H1 (cell line): ENCODE data around the gene WDR77. TPM values are rescaled to one million over a fixed set of nuclear protein-coding genes. Genes with fewer than 3 reads are reported as not detected.

Experiments used
- CTCF ChIA-PET: fragments of 300-600 bp; sonication (Branson Sonifier 250); formaldehyde crosslinking; loops from one replicate; lab custom pipeline; 2021; ENCODE audit not compliant: partially characterized antibody; lab: Charles Lee
- POLR2A ChIA-PET: fragments of 300-600 bp; sonication (Branson Sonifier 250); formaldehyde crosslinking; loops from one replicate; lab custom pipeline; 2021; ENCODE audit warnings: inconsistent platforms; ENCODE audit not compliant: partially characterized antibody; lab: Charles Lee
- DNase-seq, 2 experiments: peaks; one replicate each; pipeline versions ENCODE4 v3.0.0 to v3.0.0-alpha.2; 2010 to 2022; ENCODE audit warnings: low spot score in 2 of 2, low read depth in 1 of 2, mixed read lengths in 1 of 2
- FAIRE-seq: peaks from 2 replicates; lab custom pipeline; 2011; peaks lifted over from hg19 to GRCh38; lab: Jason Lieb, UNC
- H2AFZ ChIP-seq: 2 replicates; pipeline ENCODE4 v1.8.1; 2012; ENCODE audit warnings: low read length, inconsistent platforms
- H2AK5ac ChIP-seq: 2 replicates; pipeline ENCODE4 v1.6.1; 2013; ENCODE audit warnings: low read depth, low read length
- H2BK120ac ChIP-seq: replicated peaks from 2 replicates; pipeline ENCODE3; 2013; ENCODE audit warnings: low read depth, low read length, inconsistent platforms
- H2BK12ac ChIP-seq: 2 replicates; pipeline ENCODE4 v1.6.1; 2013; ENCODE audit warnings: low read depth, low read length
- H2BK15ac ChIP-seq: 2 replicates; pipeline ENCODE4 v1.6.1; 2013; ENCODE audit warnings: low read length
- H2BK20ac ChIP-seq: 2 replicates; pipeline ENCODE4 v1.6.1; 2013; ENCODE audit warnings: low read length
- H2BK5ac ChIP-seq: 2 replicates; pipeline ENCODE4 v1.6.1; 2013; ENCODE audit warnings: low read depth, low read length
- H3K14ac ChIP-seq: 2 replicates; pipeline ENCODE4 v1.6.1; 2013; ENCODE audit warnings: inconsistent platforms; ENCODE audit not compliant: insufficient read length
- H3K18ac ChIP-seq: 2 replicates; pipeline ENCODE4 v1.6.1; 2013; ENCODE audit warnings: low read length; ENCODE audit errors: extremely low read depth
- H3K23ac ChIP-seq: 2 replicates; pipeline ENCODE4 v1.6.1; 2013; ENCODE audit warnings: inconsistent platforms; ENCODE audit not compliant: insufficient read length
- H3K23me2 ChIP-seq: 2 replicates; pipeline ENCODE4 v1.6.1; 2013; ENCODE audit warnings: low read depth, low read length
- H3K27ac ChIP-seq: 2 replicates; pipeline ENCODE4 v1.6.1; 2011; ENCODE audit warnings: low read depth, low read length, inconsistent platforms
- H3K27me3 ChIP-seq, 4 experiments: replicated peaks in 1 of 4; 1 replicate in 1 of 4; 2 replicates in 3 of 4; pipeline versions ENCODE4 v1.6.1 to v1.8.1; 2011 to 2013; ENCODE audit warnings: low read length in 3 of 4, mild to moderate bottlenecking in 3 of 4, inconsistent platforms in 2 of 4, mixed read lengths in 2 of 4, moderate library complexity in 1 of 4; ENCODE audit not compliant: control insufficient read depth in 3 of 4, insufficient read depth in 3 of 4; ENCODE audit errors: extremely low read depth in 1 of 4
- H3K36me3 ChIP-seq, 4 experiments: 2 replicates each; pipeline versions ENCODE4 v1.6.1 to v1.8.1; 2011 to 2013; ENCODE audit warnings: mild to moderate bottlenecking in 4 of 4, low read length in 3 of 4, moderate library complexity in 2 of 4, control low read depth in 1 of 4, inconsistent platforms in 1 of 4; ENCODE audit not compliant: insufficient read depth in 4 of 4, control insufficient read depth in 2 of 4
- H3K4ac ChIP-seq: replicated peaks from 2 replicates; pipeline ENCODE3; 2013; ENCODE audit warnings: low read length, low read depth, mixed read lengths, inconsistent platforms; ENCODE audit not compliant: insufficient read length
- H3K4me1 ChIP-seq, 4 experiments: replicated peaks in 1 of 4; 1 replicate in 1 of 4; 2 replicates in 3 of 4; pipeline versions ENCODE4 v1.6.1 to v1.8.1; 2011 to 2013; ENCODE audit warnings: low read length in 3 of 4, inconsistent platforms in 2 of 4, mixed read lengths in 1 of 4; ENCODE audit not compliant: insufficient read depth in 4 of 4, control insufficient read depth in 3 of 4
- H3K4me2 ChIP-seq, 2 experiments: 2 replicates each; pipeline versions ENCODE4 v1.6.1 to v1.8.1; 2011 to 2013; ENCODE audit warnings: low read depth in 2 of 2, low read length in 2 of 2, control low read depth in 1 of 2, inconsistent platforms in 1 of 2, mild to moderate bottlenecking in 1 of 2; ENCODE audit not compliant: insufficient read depth in 1 of 2
- H3K4me3 ChIP-seq, 4 experiments: fragments of 200-600, 300-600 bp in 1 of 4; sonication (generic), shearing (Covaris generic), sonication (Bioruptor Twin) in 1 of 4; 2 replicates each; pipeline versions ENCODE4 v1.5.1 to v1.8.1; 2011 to 2016; ENCODE audit warnings: low read length in 4 of 4, low read depth in 3 of 4, control low read depth in 2 of 4, inconsistent platforms in 2 of 4, mild to moderate bottlenecking in 2 of 4, mixed read lengths in 1 of 4, moderate library complexity in 1 of 4; ENCODE audit not compliant: insufficient read depth in 2 of 4; ENCODE audit errors: extremely low read depth in 1 of 4
- H3K56ac ChIP-seq: replicated peaks from 2 replicates; pipeline ENCODE3; 2013; ENCODE audit warnings: low read depth, mild to moderate bottlenecking, mixed read lengths, low read length, inconsistent platforms; ENCODE audit not compliant: insufficient read length
- H3K79me1 ChIP-seq: 2 replicates; pipeline ENCODE4 v1.6.1; 2013; ENCODE audit warnings: low read depth, low read length, control low read depth
- H3K79me2 ChIP-seq, 2 experiments: 2 replicates each; pipeline versions ENCODE4 v1.6.1 to v1.8.1; 2012 to 2013; ENCODE audit warnings: low read length in 2 of 2, mild to moderate bottlenecking in 2 of 2, inconsistent platforms in 1 of 2; ENCODE audit not compliant: insufficient read depth in 2 of 2, control insufficient read depth in 1 of 2
- H3K9ac ChIP-seq, 4 experiments: replicated peaks in 1 of 4; 1 replicate in 1 of 4; 2 replicates in 3 of 4; pipeline versions ENCODE4 v1.6.1 to v1.8.1; 2011 to 2013; ENCODE audit warnings: low read depth in 3 of 4, low read length in 3 of 4, control low read depth in 2 of 4, mild to moderate bottlenecking in 2 of 4, moderate library complexity in 2 of 4, inconsistent platforms in 1 of 4; ENCODE audit errors: extremely low read depth in 1 of 4
- H3K9me3 ChIP-seq, 2 experiments: 2 replicates each; pipeline versions ENCODE4 v1.6.1 to v1.8.1; 2012 to 2013; ENCODE audit warnings: mild to moderate bottlenecking in 2 of 2, moderate library complexity in 2 of 2, control low read depth in 1 of 2, inconsistent platforms in 1 of 2, low read depth in 1 of 2, low read length in 1 of 2, mixed read lengths in 1 of 2; ENCODE audit not compliant: insufficient read depth in 2 of 2
- H4K20me1 ChIP-seq, 2 experiments: replicated peaks in 1 of 2; 2 replicates each; pipeline versions ENCODE3 to v1.8.1; 2011 to 2013; ENCODE audit warnings: inconsistent platforms in 2 of 2, low read length in 2 of 2, mild to moderate bottlenecking in 1 of 2; ENCODE audit not compliant: insufficient read depth in 2 of 2, control insufficient read depth in 1 of 2
- H4K5ac ChIP-seq: 2 replicates; pipeline ENCODE4 v1.6.1; 2013; ENCODE audit warnings: low read length, low read depth, mixed read lengths, inconsistent platforms; ENCODE audit not compliant: insufficient read length
- H4K8ac ChIP-seq: 2 replicates; pipeline ENCODE4 v1.8.0; 2013; ENCODE audit warnings: mild to moderate bottlenecking, moderate library complexity, low read length, inconsistent platforms; ENCODE audit not compliant: insufficient read depth; ENCODE audit errors: extremely low read depth
- H4K91ac ChIP-seq: replicated peaks from 2 replicates; pipeline ENCODE3; 2013; ENCODE audit warnings: low read length, mixed read lengths, inconsistent platforms; ENCODE audit not compliant: insufficient read length
- CEBPB ChIP-seq: IDR thresholded peaks from 2 replicates; pipeline ENCODE4 v1.6.1; 2012; ENCODE audit warnings: low read depth, low read length
- EP300 ChIP-seq, 2 experiments: IDR thresholded peaks; 1 replicate in 1 of 2; 2 replicates in 1 of 2; pipeline ENCODE4 v1.6.1; 2011 to 2012; ENCODE audit warnings: low read depth in 2 of 2, low read length in 2 of 2, mild to moderate bottlenecking in 2 of 2, borderline replicate concordance in 1 of 2, inconsistent platforms in 1 of 2, moderate library complexity in 1 of 2
- JUND ChIP-seq: IDR thresholded peaks from 2 replicates; pipeline ENCODE4 v1.6.1; 2011; ENCODE audit warnings: mild to moderate bottlenecking, improper control_type of control experiment, low read length
- WGBS, 2 experiments: shearing (Covaris generic) in 1 of 2; methylation state at CpG; one replicate each; pipeline versions ENCODE4 v1.1.6 to v1.1.7; 2013 to 2015; ENCODE audit warnings: low lambda C conversion rate in 2 of 2, mixed read lengths in 2 of 2, inconsistent platforms in 1 of 2, low coverage in 1 of 2, missing lambda C conversion rate in 1 of 2; ENCODE audit not compliant: insufficient replicate concordance in 2 of 2, insufficient coverage in 1 of 2, insufficient read length in 1 of 2; ENCODE audit errors: extremely low coverage in 1 of 2, missing lambda C conversion rate in 1 of 2; 5-methylcytosine and 5-hydroxymethylcytosine counted together
- polyA plus RNA-seq, 7 experiments: library from polyadenylated mRNA; depleted of rRNA in 3 of 7; stranded (reverse) in 5 of 7; unstranded in 2 of 7; fragments of >200 nt in 5 of 7; fragments of 200-250 nt in 2 of 7; gene quantifications; 1 replicate in 5 of 7; 2 replicates in 1 of 7; 4 replicates in 1 of 7; pipeline versions ENCODE4 v1.2.1 to v1.2.3, GENCODE V29; 2011 to 2013; ENCODE audit warnings: missing spikeins in 2 of 7, mixed read lengths in 2 of 7
- total RNA-seq: library from RNA; stranded (reverse); fragmentation: NEBNext Ultra II Directional; extraction: Animal tissue kit (Norgen Biotek cat#: 25700); gene quantifications from 2 replicates; pipeline ENCODE4 v1.2.1, GENCODE V29; 2021

The WDR77 gene
- total and polyA plus RNA-seq, 2 of the 8 experiments (the other 6 are each of a cell fraction or from before 2014, with no cell fraction given), result 66.0 to 156 TPM

GRCh38 chr1:111415461-111415860 is 33.6 kb downstream of the WDR77 start:
- H2BK120ac ChIP-seq, result no peak overlapping the region
- 88% methylated on average over 3 of the region's 3 CpGs; no CpG with 5 or more reads in 1 of the 2 experiments for WGBS, 2 experiments

More at GRCh38 chr1:111415461-111415860, 33.6 kb downstream of the WDR77 start:
- Histone ChIP-seq H3K27ac (no peak overlapping the region), H3K79me2 (no peaks in the 10 kb centered on the region), H3K36me3 (no peaks in the 10 kb centered on the region), H3K4ac (no peak overlapping the region), H3K18ac (no peak overlapping the region), H2AK5ac (no peak overlapping the region), H3K23me2 (no peaks in the 10 kb centered on the region), H3K27me3 (no peaks in the 10 kb centered on the region), H3K56ac (no peak overlapping the region), H2BK12ac (no peak overlapping the region), H2AFZ (no peak overlapping the region), H3K4me3 (no peak overlapping the region), H4K91ac (no peak overlapping the region), H2BK20ac (no peak overlapping the region), H4K5ac (no peak overlapping the region), H3K9me3 (no peaks in the 10 kb centered on the region), H4K8ac (no peak overlapping the region), H3K23ac (no peak overlapping the region), H3K79me1 (no peaks in the 10 kb centered on the region), H3K14ac (no peak overlapping the region), H3K4me1 (no peaks in the 10 kb centered on the region), H3K4me2 (no peak overlapping the region), H2BK5ac (no peak overlapping the region), H3K9ac (no peak overlapping the region), H4K20me1 (no peaks in the 10 kb centered on the region), H2BK15ac (no peak overlapping the region)
- TF ChIP-seq JUND (no peak), EP300 (IDR thresholded peaks at IDR 0.05; ENCODE audit: borderline replicate concordance in 1 of 2, low read depth in 2 of 2, low read length in 2 of 2) (no peak), CEBPB (no peak; the same call in 1 of the 2 replicates)
- POLR2A ChIA-PET, result interaction anchor here (2.5 kb wide), 1 partner anchor 18 kb away, joined by 7 read pairs; no protein-coding TSS in a partner anchor
- DNase-seq (no peak), FAIRE-seq (no peak)
- CTCF ChIA-PET, result interaction anchor here (3.1 kb wide), 1 partner anchor 15 kb away, joined by 15 read pairs; no protein-coding TSS in a partner anchor
